Ecto neural progenitor cell (in vitro differentiated cells): ENCODE data around the gene NFE2L1.
"Not testable (repeated sequence)": the region's sequence is repeated elsewhere in the genome, so short reads cannot be mapped to it uniquely, and the experiment has no call there.

ENCODE experiments used
- DNase-seq: peaks from one replicate; pipeline ENCODE4 v3.0.0-alpha.2; 2018; ENCODE audit warnings: low spot score

NFE2L1 gene

GRCh38 chr17:48067808-48068207 is 19.6 kb downstream of the NFE2L1 start:
- not testable (repeated sequence) for DNase-seq

GRCh38 chr17:48068491-48068961 is 20.4 kb downstream of the NFE2L1 start:
- peak; percentile 54 for DNase-seq

DNA sequence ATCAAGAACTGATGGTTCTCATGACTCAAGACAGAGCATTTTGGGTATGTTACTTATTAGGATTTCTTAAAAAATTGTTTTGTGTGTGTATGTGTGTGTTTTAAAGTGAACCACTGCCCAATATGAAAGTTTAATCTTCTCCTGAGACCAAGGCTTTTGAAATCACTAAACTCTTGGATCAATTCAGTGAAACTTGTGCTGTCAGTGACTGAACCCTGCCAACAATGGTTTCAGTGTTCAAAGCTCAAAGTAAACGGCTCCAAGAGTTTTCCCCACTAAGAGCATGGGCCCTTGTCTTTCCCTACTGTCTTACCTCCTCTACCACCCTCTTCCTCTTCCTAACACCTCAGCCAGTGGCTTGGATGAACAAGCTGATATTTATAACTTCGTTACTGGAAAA is 22.0 kb downstream of the NFE2L1 start:
- no peak for DNase-seq

GRCh38 chr17:48071654-48072053 is 23.5 kb downstream of the NFE2L1 start:
- no peak for DNase-seq

- not testable (repeated sequence) for DNase-seq
Observed at GRCh38 chr17:48072811-48073210, 24.7 kb downstream of the NFE2L1 start.

GRCh38 chr17:48073566-48074094 is 25.5 kb downstream of the NFE2L1 start:
- not testable (repeated sequence) for DNase-seq

GRCh38 chr17:48074322-48075081 is 26.3 kb downstream of the NFE2L1 start:
- peak; percentile 74 for DNase-seq

DNA sequence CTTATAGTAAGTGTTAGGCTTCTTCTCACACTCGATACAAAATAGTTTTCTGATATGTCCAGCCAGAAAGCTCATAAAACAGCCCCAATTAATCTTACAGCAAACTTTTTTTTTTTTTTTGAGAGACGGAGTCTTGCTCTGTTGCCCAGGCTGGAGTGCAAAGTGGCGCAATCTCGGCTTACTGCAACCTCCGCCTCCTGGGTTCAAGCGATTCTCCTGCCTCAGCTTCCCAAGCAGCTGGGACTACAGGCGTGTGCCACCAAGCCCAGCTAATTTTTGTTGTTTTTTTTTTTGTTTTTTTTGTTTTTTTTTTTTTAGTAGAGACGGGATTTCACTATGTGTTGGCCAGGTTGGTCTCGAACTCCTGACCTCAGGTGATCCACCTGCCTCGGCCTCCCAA is 29.0 kb downstream of the NFE2L1 start:
- DNase-seq: not testable (repeated sequence)

GRCh38 chr17:48081858-48082257 is 33.7 kb downstream of the NFE2L1 start:
- no peak for DNase-seq

- DNase-seq: no peak
Observed at GRCh38 chr17:48084932-48085331, 36.8 kb downstream of the NFE2L1 start.

GRCh38 chr17:48093341-48094045 is 45.3 kb downstream of the NFE2L1 start:
- no peak for DNase-seq

- DNase-seq: no peak
Observed at GRCh38 chr17:48095611-48096010, 47.5 kb downstream of the NFE2L1 start.

DNA sequence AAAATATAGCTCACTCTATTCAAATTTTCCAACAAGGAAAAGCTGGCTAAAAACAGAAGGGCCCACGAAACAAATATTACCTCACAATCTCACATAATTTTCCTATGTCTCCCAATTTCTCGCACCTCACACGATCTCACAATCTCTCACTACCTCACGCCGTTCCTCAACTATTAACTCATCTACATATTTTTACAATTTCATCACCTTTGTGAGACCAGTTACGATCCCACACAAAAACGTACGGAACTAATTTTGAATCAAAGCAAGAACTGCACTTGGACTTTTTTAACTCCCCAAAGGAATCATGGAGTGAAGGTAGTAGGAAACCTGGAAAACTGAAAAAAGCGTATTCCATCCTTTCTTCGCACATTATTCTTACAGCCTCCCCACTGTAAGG is 52.0 kb downstream of the NFE2L1 start:
- DNase-seq: no peak

DNA sequence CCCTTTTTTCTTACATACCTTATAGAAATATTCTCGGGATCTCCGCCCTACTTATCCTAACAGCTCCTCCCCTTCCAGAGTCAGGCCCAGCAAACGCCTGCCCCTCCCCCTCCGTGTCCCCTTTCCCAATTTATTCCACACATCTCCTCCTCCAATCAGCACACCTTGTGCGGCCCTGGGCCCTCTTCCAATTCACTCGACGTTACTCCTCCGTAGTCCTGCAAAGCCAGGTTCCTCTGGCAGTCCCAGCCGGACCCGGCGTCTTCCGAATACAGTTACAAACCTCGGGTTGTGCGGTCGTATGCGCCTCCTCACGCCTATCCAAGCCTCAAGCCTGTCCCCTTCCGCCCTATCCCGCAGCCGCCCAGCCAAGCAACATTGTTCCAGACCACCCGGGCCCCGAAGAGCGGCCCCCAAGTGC is 52.4 kb downstream of the NFE2L1 start:
- DNase-seq: no peak

DNA sequence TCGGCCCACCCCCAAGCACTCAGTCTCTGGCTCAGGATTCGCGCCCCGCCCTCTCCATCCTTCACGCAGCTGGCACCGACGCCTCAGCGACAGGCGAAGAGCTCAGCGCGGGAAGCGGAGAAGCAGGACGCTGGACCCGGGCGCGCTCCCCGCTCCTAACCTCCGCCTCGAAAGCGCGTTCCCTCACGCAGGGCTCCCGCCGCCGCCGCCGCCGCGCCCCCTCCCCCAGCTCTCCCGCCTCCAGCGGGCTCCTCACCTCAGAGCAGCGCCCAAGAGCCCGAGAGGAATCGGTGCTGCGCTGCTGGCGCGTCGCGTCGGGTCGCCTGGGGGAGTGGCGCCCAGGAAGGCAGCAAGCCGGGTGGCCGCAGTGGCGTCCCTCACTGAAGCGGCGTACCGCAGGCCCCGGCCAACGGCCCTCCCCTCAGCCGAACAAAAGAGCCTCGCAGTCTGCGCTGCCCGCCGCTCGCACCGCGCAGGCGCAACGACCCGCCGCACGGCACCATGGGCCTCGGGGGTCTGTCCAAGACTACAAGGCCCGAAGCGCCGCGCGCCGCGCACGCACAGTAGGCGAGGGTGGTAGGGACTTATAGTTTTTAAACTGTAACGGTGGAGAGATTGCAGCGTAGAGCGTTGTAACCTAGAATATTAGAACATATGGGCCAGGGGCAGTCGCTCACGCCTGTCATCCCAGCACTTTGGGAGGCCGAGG is 53.0 kb downstream of the NFE2L1 start, which contains the start of gene CBX1:
TSS of gene CBX1 (minus strand) at position 467 of the 709 bp plus-strand sequence. CDS start 24,474 bp downstream, outside the sequence.
- DNase-seq: peak; percentile 99

DNA sequence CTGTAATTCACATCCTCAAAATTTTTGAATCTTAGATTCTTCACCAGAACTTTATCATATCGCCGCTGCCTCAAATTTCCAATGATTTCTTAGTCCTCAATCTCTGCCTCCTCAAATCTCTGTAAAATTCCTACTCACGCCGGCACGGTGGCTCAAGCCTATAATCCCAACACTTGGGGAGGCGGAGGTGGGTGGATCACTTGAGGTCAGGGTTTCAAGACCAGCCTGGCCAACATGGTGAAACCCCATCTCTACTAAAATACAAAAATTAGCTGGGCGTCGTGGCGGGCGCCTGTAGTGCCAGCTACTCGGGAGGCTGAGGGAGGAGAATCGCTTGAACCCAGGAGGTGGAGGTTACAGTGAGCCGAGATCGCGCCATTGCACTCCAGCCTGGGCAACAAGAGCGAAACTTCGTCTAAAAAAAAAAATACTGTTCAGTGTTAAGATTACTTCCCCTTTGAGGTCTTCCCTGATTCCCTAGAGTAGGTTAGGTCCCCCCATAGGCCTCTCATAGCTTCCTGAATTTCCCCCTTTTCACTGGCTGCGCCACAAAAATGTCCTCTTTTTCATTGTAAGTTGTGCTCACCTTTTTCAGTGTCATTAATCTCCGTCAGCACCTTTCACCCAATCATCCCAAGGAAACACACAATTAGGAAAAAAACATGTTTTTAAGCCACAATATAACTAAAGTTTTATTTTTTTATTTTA is 54.0 kb downstream of the NFE2L1 start:
- DNase-seq: no peak

GRCh38 chr17:48102798-48103715 is 54.9 kb downstream of the NFE2L1 start:
- no peak for DNase-seq

- DNase-seq: no peak
Observed at GRCh38 chr17:48104440-48104839, 56.3 kb downstream of the NFE2L1 start.

DNA sequence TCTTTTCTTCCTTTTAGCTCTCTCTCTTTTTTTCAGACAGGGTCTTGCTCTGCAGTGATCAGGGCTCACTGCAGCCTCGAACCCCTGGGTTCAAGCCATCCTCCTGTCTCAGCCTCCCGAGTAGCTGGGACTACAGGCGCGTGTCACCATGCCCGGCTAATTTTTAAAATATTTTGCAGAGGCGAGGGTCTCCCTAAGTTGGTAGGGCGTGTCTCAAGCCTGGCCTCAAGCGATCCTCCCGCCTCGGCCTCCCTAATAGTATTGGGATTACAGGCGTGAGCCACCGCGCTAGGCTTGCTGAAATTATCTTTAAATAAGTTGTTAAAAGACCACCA is 58.6 kb downstream of the NFE2L1 start:
- no peak for DNase-seq
